GM18867 (cell line): ENCODE measurements around the gene HYAL2.

Source experiments
- ATAC-seq: cut with Tn5 transposase; IDR thresholded peaks from one replicate; pipeline ENCODE4 v1.9.1; 2021; ENCODE audit warnings: mild to moderate bottlenecking, moderate library complexity; ENCODE audit not compliant: unreplicated experiment

HYAL2 gene

GRCh38 chr3:50331364-50331907, 8.9 kb upstream of the HYAL2 start:
- no peak for ATAC-seq

- ATAC-seq, result no peak
Measured at GRCh38 chr3:50330330-50330729, 7.8 kb upstream of the HYAL2 start.

DNA sequence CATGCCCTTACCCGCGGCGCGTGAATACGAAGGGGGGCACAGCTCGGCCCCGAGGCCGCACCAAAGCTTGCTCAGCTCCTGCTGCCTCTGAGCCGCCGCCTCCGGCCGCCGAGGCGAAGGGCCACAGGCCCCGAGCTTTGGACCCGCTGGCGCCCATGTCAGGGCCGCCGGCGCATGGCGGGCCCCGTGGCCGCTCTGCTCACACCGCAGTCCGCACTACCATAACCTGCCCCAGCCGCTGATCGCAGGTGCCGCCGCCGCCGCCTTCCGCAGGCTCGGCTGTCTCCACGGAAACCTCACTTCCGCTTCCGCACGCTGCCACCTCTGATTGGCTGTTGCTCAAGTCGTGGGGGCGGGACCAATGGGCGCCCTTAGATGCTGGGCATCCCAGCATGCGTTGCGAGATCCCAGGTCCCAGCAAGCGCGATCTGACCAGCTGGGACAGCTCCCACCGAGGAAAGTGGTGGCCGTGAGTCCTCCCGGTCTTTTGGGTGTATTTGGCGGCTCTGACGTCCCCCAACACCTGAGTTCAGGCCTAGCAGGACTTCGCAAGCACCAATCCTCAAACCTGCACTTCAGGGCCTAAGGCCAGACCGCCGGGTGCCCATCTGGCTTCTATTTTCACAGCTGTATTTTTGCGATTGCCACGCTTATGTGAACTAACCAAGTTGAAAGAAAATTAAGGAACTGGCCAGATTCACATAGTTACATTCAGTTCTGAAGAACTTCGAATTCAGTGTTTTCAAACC, 5.6 kb upstream of the HYAL2 start, which contains the start of gene TUSC2:
TUSC2 (minus strand) TSS at position 281 of the 749 bp plus-strand sequence; CDS start at position 157, 124 bp downstream.
- ATAC-seq, result peak; percentile 83

DNA sequence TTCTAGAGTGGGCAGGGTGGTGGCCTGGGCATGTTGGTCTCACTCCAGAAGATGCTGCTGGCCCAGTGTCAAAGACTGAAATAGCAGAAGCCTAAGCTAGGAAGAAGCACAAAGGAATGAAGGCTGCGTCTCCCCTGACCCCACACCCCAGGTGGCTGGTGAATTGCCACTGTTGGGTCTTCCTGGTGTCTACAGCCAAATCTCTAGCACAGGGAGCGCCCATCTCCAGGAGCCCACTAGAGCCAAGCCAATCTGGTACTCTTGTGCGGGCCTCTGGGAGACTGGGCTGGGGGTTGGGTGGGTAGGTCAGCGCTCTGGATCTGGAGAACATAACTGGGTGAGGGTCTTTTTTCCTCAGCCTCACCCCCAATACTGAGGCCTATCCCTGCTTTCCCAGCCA, 4.6 kb upstream of the HYAL2 start:
- no peak for ATAC-seq

GRCh38 chr3:50326182-50326541, 3.6 kb upstream of the HYAL2 start:
- ATAC-seq, result no peak

DNA sequence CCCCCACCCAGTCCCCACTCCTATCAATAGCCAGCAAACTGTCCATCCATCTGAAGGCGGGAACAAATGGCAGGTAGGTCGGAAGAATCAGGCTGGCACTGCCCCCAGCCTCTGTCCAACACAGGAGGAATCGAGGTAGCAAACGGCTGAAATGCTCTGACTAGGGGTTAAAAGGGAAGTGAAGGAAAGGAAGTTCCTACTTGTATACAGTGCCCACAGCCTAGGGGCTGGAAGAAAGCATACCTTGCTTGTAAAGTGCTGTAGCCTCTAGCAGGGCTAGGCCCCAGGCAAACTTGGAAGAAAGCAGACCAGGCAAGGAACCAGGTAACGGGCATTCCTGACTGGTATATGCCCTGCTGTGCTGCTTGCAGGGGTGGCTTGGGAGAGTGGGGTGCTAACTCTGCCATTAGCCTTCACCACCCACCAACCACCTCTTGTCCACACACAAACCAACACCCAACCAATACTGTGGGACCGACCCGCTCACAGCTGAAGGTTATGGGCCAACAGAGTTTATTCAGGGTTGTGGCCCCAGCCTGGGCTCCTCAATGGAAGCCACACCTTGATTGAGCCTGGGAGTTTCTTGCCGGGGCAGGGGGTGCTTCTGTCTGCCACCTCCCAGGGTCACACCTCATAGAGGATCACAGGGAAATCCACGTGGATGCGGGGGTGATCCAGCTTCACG, 3.1 kb upstream of the HYAL2 start:
- ATAC-seq, result no peak

DNA sequence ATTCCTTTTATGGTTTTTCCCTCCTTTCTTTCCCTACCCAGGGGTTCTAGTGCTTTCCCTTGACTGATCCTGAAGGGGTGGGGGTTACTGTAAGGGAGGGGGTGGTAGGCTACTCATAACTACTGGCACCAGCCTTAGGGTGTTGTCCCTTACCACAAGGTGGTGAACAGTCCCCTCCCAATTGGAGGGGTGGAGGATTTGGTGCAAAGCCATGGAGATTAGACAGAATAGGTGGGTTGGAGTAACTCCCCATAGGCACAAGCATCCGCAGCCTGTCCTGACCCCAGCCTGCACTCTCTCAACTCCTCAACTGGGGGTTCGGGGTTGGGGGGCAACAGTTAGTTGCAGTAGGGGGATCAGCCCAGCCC, 2.6 kb upstream of the HYAL2 start:
- ATAC-seq, result no peak

DNA sequence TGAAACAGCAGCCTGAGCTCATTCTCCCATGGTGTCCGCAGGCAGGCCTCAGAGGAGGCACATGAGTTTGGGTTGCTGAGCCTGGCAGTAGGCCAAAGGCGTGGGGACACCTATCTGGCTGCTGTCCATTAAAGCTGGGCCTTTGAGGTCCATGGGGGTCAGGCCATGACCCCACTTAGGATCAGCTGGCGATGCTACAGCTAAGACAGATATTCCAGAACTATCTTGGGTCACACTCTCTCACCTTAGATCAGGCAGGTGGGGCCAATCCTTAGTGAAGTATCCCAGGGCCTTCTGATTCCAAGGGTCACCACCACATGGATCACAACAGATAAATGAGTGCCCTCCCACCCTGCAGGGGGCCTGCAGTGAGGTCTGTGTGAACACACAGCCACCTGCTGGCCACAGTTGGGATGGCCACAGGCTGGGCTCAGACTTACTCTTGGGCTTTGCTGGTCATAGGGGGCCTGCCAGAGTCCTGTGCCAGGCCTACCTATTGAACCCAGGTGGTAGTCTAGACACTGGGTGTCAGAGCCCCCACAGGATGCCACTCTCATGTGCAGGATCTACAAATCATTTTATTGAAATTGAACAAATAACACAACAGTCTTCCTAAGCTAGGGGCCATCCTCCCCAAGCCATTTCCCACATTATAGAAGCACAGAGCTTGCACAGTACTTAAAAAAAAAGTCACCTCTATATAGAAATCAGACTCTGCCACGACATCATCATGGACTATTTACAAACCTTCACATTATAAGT, 2.0 kb upstream of the HYAL2 start:
- ATAC-seq, result no peak

DNA sequence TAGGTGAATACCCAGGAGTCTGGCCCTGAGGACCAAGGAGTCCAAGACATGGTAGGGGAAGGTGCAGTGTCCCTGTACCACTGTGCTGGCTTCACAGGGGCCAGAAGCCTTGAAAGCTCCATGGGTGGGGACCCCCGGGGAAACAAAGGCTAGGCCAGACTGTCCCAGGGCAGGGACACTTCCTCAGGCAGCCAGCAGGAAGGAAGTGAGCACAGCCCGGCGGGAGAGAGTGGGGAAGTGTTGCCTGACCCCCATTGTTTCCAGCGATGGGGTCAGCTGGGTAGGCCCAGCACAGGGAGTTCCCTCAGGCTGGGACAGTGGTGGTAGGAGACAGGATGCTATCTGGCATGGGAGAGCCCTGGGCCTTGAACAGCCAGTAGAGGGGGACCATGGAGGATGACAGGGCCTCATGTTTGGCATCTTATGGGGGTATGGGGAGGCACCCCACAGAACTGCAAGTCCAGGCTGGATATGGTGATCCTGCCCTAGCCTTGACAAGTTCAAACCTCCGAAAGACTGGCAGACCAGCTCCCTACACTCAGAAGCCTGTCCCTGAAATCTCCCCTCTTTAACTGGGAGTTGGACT, 1.2 kb upstream of the HYAL2 start:
- no peak for ATAC-seq

- no peak for ATAC-seq
Measured at GRCh38 chr3:50323092-50323600, 601 bp upstream of the HYAL2 start.

DNA sequence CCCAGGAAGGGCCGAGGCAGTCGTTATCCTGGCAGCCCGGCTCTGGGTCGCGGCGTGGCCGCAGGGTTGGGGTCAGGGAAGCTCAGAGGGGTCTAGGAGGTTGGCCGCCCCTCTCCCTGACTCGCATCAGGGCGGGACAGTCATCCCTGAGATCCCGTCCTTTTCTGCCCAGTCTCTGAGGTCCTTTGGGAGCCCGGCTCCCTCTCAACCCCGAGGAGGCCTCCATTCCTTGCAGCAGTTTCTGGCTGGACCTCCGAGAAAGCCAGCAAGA, 495 bp downstream of the HYAL2 start:
- ATAC-seq, result no peak

DNA sequence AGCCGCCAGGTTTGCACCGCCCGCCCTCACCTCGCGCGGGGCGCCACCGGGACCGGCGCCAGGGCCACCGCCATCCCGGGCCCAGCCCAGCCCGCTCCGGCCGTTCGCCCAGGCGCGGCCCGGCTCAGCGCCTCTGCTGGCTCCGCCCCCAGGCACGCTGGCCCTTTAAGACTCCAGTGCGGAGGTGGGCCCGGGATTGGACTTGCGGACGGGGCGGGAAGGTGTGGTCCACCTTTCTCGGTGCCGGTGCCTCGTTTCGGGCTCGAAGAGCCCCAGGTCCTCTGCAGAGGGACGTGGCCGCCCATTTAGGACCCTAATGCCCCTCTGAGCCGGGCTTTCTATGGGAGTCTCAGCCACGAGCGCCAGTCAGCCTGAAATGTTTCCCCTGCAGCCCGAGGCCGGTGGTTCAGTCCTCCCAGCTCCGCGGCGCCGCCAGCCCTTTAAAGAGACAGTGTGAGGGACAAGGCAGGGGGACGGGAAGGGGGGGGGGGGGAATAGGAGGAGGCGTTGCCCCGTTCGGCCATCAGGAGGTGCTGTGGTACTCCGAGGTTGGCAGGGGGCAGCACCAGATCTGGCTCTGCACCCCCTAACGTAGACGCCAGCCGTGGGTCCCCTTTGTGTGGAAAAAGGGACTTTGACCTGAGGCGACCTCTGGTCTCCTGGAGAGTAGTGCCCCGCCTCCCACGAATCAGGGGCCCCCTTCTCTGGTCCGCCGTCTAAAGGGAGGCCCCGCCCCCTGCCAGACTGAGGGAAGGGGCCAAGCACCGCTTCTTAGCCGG, 1.0 kb downstream of the HYAL2 start:
- ATAC-seq, result peak; percentile 78

DNA sequence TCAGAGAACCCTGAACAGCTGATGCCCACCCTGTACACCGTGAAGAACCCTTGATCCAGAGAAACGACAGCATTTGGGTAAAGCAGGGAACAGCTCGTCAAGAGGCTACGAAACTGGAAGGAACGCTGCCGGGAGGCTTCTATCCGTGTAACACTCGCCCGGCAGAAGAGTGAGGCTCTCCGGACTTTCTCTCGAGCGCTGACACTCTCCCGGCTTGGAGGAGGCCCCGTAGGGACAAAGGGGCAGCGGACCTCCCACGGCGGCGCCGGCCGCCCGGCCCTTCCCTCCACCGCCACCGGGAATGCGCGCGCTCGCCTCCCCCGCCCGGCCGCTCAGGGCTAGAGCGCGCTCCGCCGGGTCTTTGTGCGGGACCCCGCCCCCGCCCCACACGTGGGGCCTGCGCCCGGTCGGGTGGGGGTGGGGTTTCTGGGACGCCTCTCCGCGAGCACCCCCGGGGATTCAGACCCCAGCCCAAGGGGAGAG, 1.7 kb downstream of the HYAL2 start:
- ATAC-seq, result peak; percentile 50

GRCh38 chr3:50319894-50320625, 2.5 kb downstream of the HYAL2 start:
- no peak for ATAC-seq

GRCh38 chr3:50319181-50319893, 3.2 kb downstream of the HYAL2 start:
- ATAC-seq, result no peak

DNA sequence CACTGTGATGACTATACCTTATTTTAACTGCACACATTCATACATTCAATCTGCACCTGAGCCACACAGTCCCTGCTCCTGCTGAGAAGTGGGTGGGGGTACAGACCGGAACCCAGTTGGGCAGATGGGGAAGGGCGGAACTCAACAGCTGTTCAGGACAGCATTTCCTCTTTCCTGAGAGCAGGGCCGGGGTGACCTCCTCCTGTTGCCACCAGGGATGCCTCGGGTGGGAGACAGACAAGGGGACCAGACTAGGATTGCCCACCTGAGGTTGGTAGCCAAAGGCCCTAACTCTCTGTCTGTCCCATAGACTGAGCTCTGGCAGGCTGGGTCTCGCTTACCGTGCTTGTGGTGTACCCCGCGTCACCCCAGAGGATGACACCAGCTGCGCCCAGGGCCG, 3.9 kb downstream of the HYAL2 start:
- no peak for ATAC-seq

GRCh38 chr3:50318163-50318562, 4.4 kb downstream of the HYAL2 start:
- no peak for ATAC-seq

DNA sequence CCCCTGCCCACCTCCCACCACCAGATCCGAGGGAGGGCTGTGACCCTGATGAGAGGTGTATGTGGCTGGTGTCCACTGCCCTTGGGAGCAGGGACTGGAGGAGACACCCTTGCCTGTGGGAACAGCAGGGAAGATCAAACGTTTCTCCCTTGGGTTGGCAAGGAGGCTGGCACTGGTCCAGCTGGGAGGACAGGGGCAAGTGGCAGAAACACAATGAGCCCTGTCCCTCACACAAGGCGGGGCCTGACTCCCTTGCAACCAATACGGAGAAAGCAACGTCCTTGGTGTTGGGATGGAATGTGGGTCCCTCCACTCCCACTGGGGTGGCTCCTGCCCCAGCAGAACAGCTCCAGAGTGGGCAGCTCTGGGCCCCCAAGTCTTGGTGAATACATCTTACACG, 5.2 kb downstream of the HYAL2 start:
- no peak for ATAC-seq

- no peak for ATAC-seq
Measured at GRCh38 chr3:50316657-50317242, 5.8 kb downstream of the HYAL2 start.
